Urothelium cell line (cell line): ENCODE data around the gene UBAC2.

Experiments used
- DNase-seq: peaks from one replicate; pipeline ENCODE4 v3.0.0; 2011; ENCODE audit warnings: low spot score, mixed read lengths
- FAIRE-seq: peaks from 2 replicates; lab custom pipeline; 2011; peaks lifted over from hg19 to GRCh38; lab: Jason Lieb, UNC

The UBAC2 gene, protein sequence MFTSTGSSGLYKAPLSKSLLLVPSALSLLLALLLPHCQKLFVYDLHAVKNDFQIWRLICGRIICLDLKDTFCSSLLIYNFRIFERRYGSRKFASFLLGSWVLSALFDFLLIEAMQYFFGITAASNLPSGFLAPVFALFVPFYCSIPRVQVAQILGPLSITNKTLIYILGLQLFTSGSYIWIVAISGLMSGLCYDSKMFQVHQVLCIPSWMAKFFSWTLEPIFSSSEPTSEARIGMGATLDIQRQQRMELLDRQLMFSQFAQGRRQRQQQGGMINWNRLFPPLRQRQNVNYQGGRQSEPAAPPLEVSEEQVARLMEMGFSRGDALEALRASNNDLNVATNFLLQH

DNA sequence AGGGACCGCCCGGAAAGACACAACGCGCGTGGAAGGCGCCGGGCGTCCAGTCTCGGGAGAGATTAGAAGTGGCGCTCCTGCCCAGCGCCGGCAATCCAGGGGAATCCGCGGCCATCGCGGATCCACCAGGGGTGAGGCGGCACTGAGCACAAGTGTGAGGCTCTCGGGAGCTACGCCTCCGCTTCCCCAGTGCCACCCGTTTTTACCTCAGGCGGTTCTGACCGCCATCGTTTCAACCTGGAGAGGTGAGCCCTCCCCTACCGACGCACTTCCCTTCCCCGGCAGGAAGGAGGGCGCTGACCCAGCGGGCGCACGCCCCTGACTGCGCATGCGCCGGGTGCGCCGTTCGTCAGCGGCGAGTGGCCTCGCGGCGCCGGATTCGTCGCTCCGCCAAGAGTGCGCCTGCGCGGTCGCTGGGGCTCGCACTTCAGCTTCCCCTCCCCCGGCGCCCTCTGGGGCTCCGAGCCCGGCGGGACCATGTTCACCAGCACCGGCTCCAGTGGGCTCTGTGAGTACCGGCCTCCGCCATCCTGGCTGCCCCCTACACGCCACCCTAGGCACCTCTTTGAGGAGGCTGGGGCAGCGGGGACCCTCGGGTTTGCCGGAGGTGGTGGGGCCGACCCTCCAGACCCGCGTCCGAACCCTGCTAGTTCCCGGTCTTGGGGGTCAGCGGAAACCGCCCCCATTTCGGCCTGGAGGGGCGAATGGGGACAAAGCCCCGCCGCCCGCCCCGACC lies at the start of gene UBAC2:
Gene UBAC2 (plus strand): TSS at position 423 of the 736 bp plus-strand sequence. CDS start 55 bp downstream, at position 478.
- DNase-seq (peak; percentile 97), FAIRE-seq (peak; percentile 87)

DNA sequence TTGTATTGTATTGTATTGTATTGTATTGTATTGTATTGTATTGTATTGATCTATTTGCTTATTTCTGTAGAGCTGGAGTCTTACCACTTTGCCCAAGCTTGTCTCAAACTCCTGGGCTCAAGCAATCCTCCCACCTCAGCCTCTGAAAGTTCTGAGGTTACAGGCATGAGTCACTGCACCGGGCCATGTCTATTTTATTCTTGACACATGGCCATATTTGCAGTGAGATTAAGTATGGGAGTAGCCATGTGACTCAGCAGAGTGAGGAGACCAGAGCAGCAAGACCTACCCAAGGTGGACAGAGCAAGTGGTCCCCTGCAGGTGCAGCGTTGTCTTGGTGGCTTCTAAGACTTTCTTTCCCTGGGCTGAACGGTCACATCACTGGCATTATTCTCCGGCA lies 49.1 kb upstream of the UBAC2 start:
- DNase-seq, result peak; percentile 66
- FAIRE-seq, result no peak

DNA sequence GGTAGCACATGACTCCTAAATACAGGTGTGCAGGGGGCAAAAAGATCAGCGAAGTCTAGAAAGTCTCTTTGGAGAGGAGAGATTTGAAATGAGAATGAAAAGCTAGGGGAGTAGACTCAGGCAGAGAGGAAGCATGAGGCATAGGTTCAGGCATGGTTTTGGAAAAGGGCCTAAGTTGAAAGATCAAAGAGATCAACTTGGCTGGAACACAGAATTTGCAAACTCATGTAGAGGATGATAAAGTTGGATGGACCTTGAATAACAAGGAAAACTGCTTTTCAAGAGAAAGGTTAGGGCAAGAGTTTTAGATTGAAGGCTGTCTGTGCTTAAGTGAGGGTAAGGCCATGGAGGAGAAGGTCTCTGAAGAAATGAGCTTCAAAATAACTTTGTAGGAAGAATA lies 47.4 kb upstream of the UBAC2 start:
- no peak for FAIRE-seq
- no peak for DNase-seq

DNA sequence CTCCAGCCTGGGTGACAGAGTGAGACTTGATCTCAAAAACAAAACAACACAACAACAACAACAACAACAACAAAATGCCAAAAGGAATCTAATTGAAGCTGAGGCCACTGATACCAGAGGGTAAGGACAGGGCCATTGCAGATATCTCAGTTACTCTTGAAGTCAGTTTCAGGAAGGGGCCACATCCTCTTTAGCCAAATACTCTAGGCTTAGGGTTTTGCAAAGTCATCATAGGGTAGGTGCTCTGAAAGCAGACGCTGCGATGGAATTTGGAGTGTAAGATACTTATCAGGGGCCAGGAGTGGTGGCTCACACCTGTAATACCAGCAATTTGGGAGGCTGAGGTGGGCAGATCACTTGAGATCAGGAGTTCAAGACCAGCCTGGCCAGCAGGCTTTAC lies 46.6 kb upstream of the UBAC2 start:
- DNase-seq, result no peak
- FAIRE-seq, result no peak

DNA sequence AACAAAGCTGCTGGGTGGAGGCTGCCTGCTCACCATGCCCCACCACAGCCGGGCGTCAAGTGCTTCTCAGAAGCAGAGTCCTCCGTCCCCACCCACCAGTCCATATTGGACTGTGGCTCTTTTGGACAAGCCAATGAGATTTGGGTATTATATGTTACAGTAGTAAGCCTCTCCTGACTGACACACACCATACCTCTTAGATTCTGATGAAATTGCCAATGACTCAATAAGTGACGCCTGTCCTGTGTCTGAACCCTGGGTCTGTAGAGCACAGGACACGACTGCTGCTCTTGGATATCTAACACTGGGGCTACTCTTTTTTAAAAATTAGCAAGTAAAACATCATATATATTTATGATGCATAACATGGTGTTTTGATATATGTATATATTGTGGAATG lies 44.8 kb upstream of the UBAC2 start:
- no peak for FAIRE-seq

DNA sequence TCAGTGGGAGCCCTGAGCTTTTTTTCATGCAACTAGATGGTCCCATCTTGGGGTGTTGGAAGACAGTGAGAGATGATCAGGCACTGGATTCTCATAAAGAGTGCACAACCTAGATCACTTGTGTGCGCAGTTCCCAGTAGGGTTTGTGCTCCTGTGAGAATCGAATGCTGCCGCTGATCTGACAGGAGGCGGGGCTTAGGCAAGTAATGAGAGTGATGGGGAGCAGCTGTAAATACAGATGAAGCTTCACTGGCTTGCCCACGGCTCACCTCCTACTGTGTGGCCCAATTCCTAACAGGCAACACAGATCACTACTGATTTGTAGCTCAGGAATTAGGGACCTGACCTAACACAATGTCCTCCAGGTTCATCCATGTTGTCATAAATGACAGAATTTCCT lies 43.6 kb upstream of the UBAC2 start:
- FAIRE-seq (no peak), DNase-seq (no peak)

More for the DNA sequence above, 44.8 kb upstream of the UBAC2 start:
- no peak for DNase-seq

DNA sequence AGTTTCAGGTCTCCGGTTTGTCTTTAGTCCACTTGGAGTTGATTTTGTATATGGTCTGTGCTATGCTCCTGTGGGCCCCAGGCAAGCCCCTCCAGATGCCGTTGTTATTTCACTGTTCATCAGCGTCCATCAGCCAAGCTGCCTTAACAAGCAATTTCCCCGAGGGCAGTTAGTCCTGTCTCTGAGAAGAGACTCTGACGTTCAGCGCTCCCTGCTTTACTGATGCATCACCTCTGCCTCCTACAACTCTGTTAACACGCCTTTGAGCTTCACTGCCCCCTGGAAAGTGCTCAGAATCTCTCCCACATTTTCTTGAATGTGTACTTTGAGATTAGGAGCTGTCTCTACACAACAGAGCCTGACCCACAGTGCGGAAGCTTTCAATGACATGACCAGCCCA lies 41.8 kb upstream of the UBAC2 start:
- FAIRE-seq (no peak), DNase-seq (no peak)

DNA sequence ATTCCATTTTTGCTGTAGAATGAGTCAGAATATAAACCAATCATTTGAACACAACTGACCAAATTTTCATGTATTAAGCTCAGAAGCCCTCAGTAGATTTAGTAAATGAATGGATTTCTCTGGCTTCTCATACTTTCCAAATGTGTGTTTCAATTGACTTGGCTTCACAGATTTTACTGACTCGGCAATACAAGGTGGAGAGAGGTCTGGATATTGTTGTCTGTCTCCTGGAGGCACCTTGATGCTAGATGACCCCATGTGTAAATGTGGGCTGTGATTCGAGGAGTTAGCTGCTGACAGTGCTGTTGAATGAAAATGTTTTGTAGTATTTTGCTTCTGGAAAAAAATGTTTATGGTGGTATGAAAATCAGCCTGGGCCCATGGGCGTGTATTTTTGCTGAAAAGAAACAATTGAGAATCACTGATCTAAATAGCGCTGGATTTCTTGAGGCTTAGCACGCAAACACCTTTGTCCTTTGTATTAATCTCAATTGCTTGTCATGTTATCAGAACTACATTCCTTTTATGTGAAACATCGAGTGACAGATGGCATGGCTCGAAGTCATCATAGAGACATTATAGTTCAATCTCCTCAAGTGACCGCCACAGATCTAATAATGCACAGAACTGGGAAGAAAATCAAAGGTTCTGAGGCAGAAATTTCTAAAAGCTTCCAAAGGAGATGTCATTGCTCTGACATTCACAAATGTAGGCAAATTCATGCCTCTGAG lies 41.2 kb upstream of the UBAC2 start:
- no peak for DNase-seq
- no peak for FAIRE-seq

DNA sequence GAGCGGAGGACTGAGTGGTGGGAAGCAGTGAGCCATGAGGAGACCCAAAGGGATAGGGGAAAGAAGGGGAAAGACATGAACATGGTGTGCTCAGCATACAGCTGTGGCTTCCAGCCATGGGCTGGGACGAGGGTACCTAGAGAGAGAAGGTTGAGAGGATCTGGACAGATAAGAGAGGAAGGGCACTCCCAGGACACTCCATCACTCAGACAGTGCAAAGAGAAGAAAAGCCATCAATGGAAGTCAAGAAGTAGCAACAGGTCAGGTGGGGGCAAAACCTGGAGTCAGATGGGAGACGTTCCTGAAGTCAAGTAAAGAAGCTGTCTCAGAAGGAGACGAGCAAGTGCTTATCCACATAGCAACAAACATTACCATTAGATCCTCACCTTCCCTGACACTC lies 40.2 kb upstream of the UBAC2 start:
- FAIRE-seq, result no peak
- DNase-seq, result no peak

DNA sequence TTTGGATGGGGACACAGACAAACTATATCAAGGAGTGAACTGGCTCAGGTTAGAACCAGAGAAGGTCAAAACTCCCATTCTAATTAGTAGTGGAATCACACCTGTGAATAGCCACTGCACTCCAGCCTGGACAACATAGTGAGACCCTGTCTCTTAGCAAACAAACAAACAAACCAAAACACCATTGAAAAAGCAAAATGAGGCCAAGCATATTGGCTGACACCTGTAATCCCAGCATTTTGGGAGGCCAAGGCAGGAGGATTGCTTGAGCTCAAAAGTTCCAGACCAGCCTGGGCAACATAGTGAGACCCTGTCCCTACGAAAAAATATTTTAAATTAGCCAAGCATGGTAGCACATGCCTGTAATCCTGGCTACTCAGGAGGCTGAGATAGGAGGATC lies 39.1 kb upstream of the UBAC2 start:
- FAIRE-seq, result no peak
- no peak for DNase-seq

DNA sequence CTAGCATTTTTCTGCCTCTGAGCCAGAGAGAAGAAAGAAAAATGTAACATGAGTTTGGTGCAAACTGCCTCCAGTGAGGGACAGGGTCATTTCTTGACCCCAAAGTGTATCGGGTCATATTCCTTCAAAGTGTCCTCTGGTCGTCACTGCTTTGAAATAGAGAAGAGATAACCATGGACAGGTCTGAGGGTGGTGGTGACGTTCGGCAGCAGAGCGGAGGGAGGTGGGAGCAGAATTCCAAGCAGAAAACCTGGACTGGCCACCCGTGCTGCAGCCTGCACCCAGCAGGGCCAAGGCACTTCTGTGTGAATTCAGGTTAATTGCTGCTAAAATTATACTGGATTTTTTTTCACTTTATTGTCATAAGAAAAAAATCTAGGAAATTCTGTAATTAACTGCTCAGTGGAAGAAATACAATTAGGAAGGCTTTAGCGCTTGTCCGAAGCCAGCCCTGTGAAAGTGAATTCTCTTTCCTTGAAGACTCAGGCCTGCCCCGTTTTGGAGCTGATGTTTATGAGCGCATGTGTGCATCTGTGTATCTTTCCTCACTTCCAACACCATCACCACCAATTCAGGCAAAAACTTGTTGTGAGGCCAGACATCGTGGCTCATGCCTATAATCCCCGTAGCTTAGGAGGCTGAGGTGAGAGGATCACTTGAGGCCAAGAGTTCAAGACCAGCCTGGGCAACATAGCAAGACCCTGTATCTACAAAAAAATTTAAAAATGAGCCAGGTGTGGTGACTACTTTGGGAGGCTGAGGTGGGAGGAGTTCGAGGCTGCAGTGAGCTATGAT lies 37.9 kb upstream of the UBAC2 start:
- FAIRE-seq (no peak), DNase-seq (no peak)

DNA sequence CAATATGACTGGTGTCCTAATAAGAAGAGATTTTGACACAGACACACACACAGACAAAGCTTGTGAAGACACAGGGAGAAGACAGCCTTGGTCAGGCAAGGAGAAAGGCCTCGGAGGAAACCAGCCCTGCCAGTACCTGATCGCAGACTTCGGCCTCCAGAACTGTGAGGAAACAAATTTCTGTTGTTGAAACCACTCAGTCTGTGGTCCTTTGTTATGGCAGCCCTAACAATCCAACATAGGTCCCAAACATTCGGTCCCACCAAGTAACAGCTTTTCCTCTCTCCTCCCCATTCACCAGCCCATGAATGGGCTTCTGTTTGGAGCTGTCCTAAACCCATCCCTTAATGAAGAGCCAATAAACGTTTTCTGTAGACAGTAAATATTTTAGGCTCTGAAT lies 36.4 kb upstream of the UBAC2 start:
- no peak for DNase-seq
- FAIRE-seq, result no peak

DNA sequence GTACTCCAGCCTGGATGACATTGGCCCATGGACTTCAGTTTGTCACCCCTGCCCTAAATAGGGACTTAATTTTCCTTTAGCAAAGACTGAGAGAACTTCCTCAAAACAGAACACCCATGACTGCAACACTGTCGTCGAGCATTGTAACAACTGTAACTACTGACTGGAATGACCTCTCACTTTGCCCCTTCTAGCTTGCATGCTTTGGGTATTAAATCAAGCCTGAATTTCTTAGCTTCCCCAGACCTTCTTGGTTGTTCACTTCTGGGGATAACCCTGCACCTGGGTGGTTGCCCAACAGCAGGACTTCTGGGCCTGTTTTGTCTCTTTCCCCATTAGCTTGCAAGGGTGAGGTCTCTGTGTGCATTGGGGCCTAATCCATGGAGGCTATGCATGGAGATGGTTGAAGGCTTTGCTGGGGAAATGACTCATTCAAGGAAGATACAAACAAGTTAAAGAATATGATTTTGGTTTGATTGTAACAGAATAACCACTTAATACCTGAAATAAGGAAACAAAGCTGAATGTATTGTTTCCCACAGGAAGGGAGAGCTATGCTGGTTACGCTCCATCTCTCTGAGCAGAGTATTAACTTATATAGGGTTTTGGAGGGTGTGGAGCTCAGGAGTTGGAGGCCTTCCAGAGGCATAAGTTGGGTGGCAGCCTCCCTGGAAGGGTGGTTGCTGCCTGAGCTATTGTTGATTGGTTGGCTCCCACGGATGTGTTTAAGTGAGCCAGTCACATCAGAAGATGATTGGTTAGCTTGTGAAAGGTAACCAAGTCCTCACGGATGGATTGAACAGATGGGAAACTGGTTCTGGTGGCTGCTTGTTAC lies 34.7 kb upstream of the UBAC2 start:
- FAIRE-seq (no peak), DNase-seq (no peak)

DNA sequence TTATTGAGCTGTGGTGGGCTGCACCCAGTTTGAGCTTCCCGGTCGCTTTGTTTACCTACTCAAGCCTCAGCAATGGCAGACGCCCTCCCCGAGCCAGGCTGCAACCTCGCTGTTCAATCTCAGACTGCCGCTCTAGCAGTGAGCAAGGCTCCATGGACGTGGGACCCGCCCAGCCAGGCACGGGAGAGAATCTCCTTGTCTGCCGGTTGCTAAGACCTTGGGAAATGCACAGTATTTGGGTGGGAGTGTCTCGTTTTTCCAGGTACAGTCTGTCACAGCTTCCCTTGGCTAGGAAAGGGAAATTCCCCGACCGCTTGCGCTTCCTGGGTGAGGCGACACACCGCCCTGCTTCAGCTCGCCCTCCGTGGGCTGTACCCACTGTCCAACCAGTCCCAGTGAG lies 27.7 kb upstream of the UBAC2 start:
- DNase-seq (no peak), FAIRE-seq (no peak)

DNA sequence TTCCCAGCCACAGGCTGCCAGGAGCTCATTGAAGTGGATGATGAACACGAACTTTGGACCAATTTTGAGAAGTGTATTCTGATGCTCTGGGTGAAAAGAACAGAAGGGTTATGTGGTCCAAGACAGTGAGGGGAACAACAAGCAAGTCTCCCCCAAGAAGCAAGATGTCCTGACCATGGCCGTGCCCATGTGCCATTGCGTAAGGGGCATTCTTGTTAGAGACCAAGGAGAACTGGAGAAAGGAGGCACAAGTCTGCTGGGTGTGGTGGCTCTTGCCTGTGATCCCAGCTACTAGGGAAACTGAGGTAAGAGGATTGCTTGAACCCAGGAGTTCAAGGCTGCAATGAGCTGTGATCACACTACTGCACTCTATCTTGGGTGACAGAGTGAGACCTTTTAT lies 27.0 kb upstream of the UBAC2 start:
- DNase-seq (no peak), FAIRE-seq (no peak)

DNA sequence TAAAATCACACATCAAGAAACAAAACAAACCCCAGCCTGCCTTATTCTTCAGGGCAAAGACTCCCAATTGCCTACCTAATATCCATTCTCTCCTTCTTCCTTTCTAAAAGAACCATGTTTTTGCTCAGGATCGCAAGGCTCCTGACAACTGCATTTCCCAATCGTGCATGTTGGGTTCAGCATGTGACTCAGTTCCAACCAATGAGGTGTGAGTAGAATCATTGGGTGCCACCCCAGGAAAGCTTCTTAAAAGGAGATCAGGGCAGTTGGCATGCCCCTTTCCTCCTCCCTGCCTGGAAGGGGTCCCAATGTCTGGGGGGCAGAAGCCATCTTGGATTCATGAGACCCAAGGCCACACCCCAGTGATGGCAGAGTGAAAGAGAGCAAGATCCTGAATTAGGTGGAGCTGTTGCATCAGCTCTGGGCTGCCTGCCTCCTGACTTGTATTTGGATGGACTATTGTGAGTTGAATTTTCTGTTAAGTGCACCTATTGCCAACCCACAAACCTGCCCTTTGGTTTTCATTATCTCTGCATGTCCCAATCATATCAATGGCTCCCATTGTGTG lies 26.0 kb upstream of the UBAC2 start:
- FAIRE-seq, result no peak
- DNase-seq, result no peak

DNA sequence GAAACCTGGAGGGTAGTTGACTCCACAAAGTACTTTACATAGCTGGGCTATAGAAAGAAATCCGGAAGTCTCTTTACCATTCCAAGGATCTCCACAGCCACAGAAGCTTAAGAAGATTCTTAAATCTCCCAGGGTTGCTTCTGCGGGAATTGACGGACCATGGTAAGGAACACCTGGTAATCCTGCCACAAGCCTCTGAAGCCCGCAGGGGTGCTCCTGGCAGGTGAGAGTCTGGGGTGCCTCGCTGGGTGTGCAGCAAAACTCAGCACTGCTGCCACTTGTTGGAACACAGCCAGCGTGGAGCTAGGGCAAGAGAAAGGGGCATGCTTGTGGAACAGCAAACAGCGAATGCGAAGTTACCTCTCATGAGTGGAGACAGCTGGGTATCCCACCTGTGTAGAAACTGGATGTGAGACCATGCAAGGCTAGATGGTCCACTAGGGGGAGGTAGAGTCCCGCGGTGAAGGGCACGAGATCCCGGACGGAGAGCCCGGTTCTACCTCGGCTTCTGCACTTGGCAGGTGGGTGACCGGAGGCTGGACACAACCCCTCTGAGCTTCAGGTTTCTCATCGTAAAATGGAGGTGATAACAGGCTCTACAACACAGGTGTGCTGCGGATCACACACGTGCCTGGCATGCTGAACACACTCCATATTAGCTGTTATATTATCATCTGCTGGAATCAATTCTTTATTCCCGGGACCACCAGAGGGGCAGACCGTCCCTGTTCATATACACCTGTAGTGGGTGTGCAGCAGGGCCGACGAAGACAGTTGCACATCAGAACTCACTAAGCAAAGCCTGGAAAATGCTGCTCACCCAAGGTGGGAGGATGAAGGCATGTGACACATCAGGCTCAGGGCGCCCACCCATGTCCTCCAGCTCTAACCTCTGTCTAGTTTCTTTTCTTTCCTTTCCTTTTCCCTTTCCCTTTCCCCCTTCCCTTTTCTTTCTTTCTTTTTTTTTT lies 24.1 kb upstream of the UBAC2 start:
- DNase-seq (peak; percentile 71), FAIRE-seq (no peak)

DNA sequence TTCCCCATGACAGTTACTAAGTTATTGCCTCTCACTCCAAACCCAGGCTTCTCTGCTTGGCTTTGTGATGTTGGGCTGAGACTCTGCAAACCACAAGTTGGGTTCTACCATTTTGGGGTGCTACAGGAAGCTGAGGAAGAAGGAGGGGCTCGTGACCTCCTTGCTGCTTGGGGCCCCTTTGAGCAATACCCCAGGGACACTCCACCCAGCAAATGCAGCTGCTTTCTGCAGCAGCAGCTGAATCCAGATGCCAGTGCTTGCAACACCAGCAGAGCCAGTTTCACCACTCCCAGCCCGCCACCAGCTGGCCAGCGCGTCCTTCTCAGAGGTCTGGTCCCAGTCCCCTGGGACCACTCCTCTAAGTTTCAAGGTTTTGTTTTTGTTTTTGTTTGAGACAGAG lies 22.0 kb upstream of the UBAC2 start:
- no peak for DNase-seq
- FAIRE-seq, result no peak

DNA sequence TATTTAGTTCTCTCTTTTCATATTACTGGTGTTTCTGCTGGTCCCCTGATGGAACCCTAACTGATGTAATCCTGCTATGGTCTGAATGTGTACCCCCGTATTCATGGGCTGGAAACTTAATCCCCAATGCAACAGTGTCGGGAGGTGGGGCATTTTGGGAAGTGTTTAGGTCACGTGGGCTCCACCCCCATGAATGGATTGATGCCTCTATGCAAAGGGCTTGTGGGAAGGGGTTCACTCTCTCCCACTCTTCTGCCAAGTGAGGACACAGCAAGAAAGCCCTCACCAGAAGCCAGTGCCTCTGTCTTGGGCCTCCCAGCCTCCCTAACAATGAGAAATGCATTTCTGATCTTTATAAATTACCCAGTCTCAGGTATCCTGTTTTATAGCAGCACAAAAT lies 21.2 kb upstream of the UBAC2 start:
- DNase-seq (no peak), FAIRE-seq (no peak)
